ENCODE results near the gene TMLHE. TPM values are rescaled to one million over a fixed set of nuclear protein-coding genes. Genes with fewer than 3 reads are reported as not detected.

The TMLHE gene
- total and polyA plus RNA-seq, 2 of the 13 experiments (the other 11 are each of a cell fraction or from before 2014, with no cell fraction given) = 12.5 to 14.2 TPM

- TF ChIP-seq SNAPC4 (CRISPR knock-in tag; IDR thresholded peaks at IDR 0.05) (no peak), PHF8 (CRISPR knock-in tag; IDR thresholded peaks at IDR 0.05) (peak; percentile 89), ZNF782 (CRISPR knock-in tag; IDR thresholded peaks at IDR 0.05; ENCODE audit: borderline replicate concordance) (no peak), ERF (CRISPR knock-in tag; IDR thresholded peaks at IDR 0.05) (0 out of 2 replicates have a peak, but pooled peaks have one; percentile 28), ZNF607 (CRISPR knock-in tag; IDR thresholded peaks at IDR 0.05; ENCODE audit: borderline replicate concordance) (0 out of 2 replicates have a peak, but pooled peaks have one; percentile 55), KMT2A (CRISPR knock-in tag; IDR thresholded peaks at IDR 0.05) (peak; percentile 78; the same call in 1 of the 2 replicates), ZNF772 (CRISPR knock-in tag; IDR thresholded peaks at IDR 0.05) (no peak), ADNP (CRISPR knock-in tag; IDR thresholded peaks at IDR 0.05) (no peak), ZNF576 (CRISPR knock-in tag; IDR thresholded peaks at IDR 0.05) (no peak), ZMAT3 (CRISPR knock-in tag; conservative IDR thresholded peaks at IDR 0.05) (no peak), CBX5 (CRISPR knock-in tag; IDR thresholded peaks at IDR 0.05; ENCODE audit: borderline replicate concordance) (no peak), TP53 (CRISPR knock-in tag; conservative IDR thresholded peaks at IDR 0.05) (no peak), ZNF34 (CRISPR knock-in tag; IDR thresholded peaks at IDR 0.05; ENCODE audit: borderline replicate concordance) (no peak), TEAD3 (CRISPR knock-in tag; optimal IDR thresholded peaks at IDR 0.05; ENCODE audit: borderline replicate concordance) (no peak), SAFB2 (CRISPR knock-in tag; IDR thresholded peaks at IDR 0.05; ENCODE audit: borderline replicate concordance, low read depth) (no peak), ARID4A (CRISPR knock-in tag; IDR thresholded peaks at IDR 0.05; ENCODE audit: borderline replicate concordance) (peak; percentile 71), ZFP36 (IDR thresholded peaks at IDR 0.05; ENCODE audit: borderline replicate concordance, low read depth, low read length, partially characterized antibody) (no peak), ZNF180 (CRISPR knock-in tag; IDR thresholded peaks at IDR 0.05; ENCODE audit: borderline replicate concordance, low read depth) (no peak), GATAD2A (CRISPR knock-in tag; IDR thresholded peaks at IDR 0.05) (0 out of 2 replicates have a peak, but pooled peaks have one; percentile 14), ZSCAN20 (CRISPR knock-in tag; IDR thresholded peaks at IDR 0.05; ENCODE audit: borderline replicate concordance) (no peak), KMT2B (CRISPR knock-in tag; IDR thresholded peaks at IDR 0.05) (peak; percentile 80)
Observed at GRCh38 chrX:155612312-155613224, at the start of gene TMLHE, which contains the start of gene SPRY3 (continued).
